Left renal cortex interstitium (tissue), 4 donors: ENCODE measurements around the gene GLO1. TPM values are rescaled to one million over a fixed set of nuclear protein-coding genes. Genes with fewer than 3 reads are reported as not detected.
A peak's percentile ranks its signal among the peaks of the same experiment; 100 is the strongest.

Experiments used
- DNase-seq, 4 donors: peaks; one replicate each; pipeline ENCODE4 v3.0.0-alpha.2; 2013; ENCODE audit warnings: low read depth in 4 of 4, low spot score in 2 of 4, missing footprints in 1 of 4
- polyA plus RNA-seq, 4 donors: library from polyadenylated mRNA; unstranded; fragments of 120-200 nt; gene quantifications; one replicate each; pipeline ENCODE4 v1.2.1, GENCODE V29; 2013; ENCODE audit not compliant: insufficient read length in 4 of 4

GLO1 gene
- polyA plus RNA-seq, 4 donors, result 125 to 164 (median 149) TPM

- no peak for DNase-seq
These were observed 29.4 kb downstream of the GLO1 start for GRCh38 chr6:38673397-38674165.

- peak in 3 of 4 donors; percentile 2 to 31 (median 4) for DNase-seq
These were observed 31.0 kb downstream of the GLO1 start for GRCh38 chr6:38671885-38672467.

GRCh38 chr6:38658418-38659167 lies 44.4 kb downstream of the GLO1 start:
- no peak for DNase-seq

GRCh38 chr6:38656896-38657295 lies 46.0 kb downstream of the GLO1 start:
- no peak for DNase-seq

- no peak for DNase-seq
These were observed 48.7 kb downstream of the GLO1 start for GRCh38 chr6:38654263-38654662.

- no peak for DNase-seq
These were observed 51.7 kb downstream of the GLO1 start for GRCh38 chr6:38651121-38651784.

- DNase-seq, result no peak
These were observed 52.7 kb downstream of the GLO1 start for GRCh38 chr6:38650207-38650752.

GRCh38 chr6:38649744-38650143 lies 53.2 kb downstream of the GLO1 start:
- no peak for DNase-seq

GRCh38 chr6:38648629-38649028 lies 54.3 kb downstream of the GLO1 start:
- DNase-seq, result no peak

GRCh38 chr6:38646166-38646878 lies 56.6 kb downstream of the GLO1 start:
- DNase-seq, result no peak

- no peak for DNase-seq
These were observed 58.0 kb downstream of the GLO1 start for GRCh38 chr6:38644951-38645350.

- DNase-seq, result peak in 1 of 4 donors; percentile 55
These were observed 62.6 kb downstream of the GLO1 start for GRCh38 chr6:38640216-38640909.

- DNase-seq, result peak; percentile 65 to 79 (median 78)
These were observed 63.3 kb downstream of the GLO1 start, which contains the start of gene BTBD9 for GRCh38 chr6:38639498-38640215. Gene BTBD9 (minus strand): TSS chr6:38639929.

GRCh38 chr6:38638941-38639497 lies 63.9 kb downstream of the GLO1 start:
- DNase-seq, result peak in 2 of 4 donors; percentile 11 to 53

GRCh38 chr6:38637756-38638155 lies 65.2 kb downstream of the GLO1 start:
- no peak for DNase-seq

GRCh38 chr6:38636027-38636426 lies 66.9 kb downstream of the GLO1 start:
- no peak for DNase-seq

GRCh38 chr6:38634518-38634917 lies 68.4 kb downstream of the GLO1 start:
- DNase-seq, result no peak

- no peak for DNase-seq
These were observed 70.5 kb downstream of the GLO1 start for GRCh38 chr6:38632490-38632889.
